Measurements from ENCODE around the gene ANP32A. TPM values are rescaled to one million over a fixed set of nuclear protein-coding genes. Genes with fewer than 3 reads are reported as not detected.

The ANP32A gene
- total RNA-seq, 1 experiment from 2014 or later = 110 TPM

GRCh38 chr15:68833700-68834331 lies 13.1 kb upstream of the ANP32A start:
- no peak for DNase-seq (ENCODE audit: low read depth in 1 of 2, low spot score in 2 of 2)

GRCh38 chr15:68830141-68830785 lies 9.6 kb upstream of the ANP32A start:
- no peaks in the 10 kb centered on the region for H3K4me1 ChIP-seq (replicated peaks)
- peaks cover 6% of the 10 kb centered on the region; the same call in 1 of the 2 replicates for H3K27me3 ChIP-seq (replicated peaks)
- no peak overlapping the region for H3K4me3 ChIP-seq
- no peaks in the 10 kb centered on the region for H3K36me3 ChIP-seq
- no peak overlapping the region for H3K27ac ChIP-seq
- H3K9me3 ChIP-seq (replicated peaks) = no peaks in the 10 kb centered on the region
- no peak for DNase-seq (ENCODE audit: low read depth in 1 of 2, low spot score in 2 of 2)

More at GRCh38 chr15:68833700-68834331, 13.1 kb upstream of the ANP32A start:
- no peak overlapping the region for H3K27ac ChIP-seq
- H3K27me3 ChIP-seq (replicated peaks) = peaks cover 8% of the 10 kb centered on the region; the same call in 1 of the 2 replicates
- H3K4me3 ChIP-seq = no peak overlapping the region
- H3K4me1 ChIP-seq (replicated peaks) = no peaks in the 10 kb centered on the region
- no peaks in the 10 kb centered on the region for H3K36me3 ChIP-seq
- 0 out of 2 replicates have a peak, but pooled peaks cover 4% of the 10 kb centered on the region for H3K9me3 ChIP-seq (replicated peaks)

- Histone ChIP-seq H3K27ac (no peak overlapping the region), H3K36me3 (no peaks in the 10 kb centered on the region), H3K27me3 (replicated peaks) (peaks cover 6% of the 10 kb centered on the region; the same call in 1 of the 2 replicates), H3K4me3 (no peak overlapping the region), H3K4me1 (replicated peaks) (no peaks in the 10 kb centered on the region), H3K9me3 (replicated peaks) (no peaks in the 10 kb centered on the region)
- no peak for DNase-seq (ENCODE audit: low read depth in 1 of 2, low spot score in 2 of 2)
These were observed 8.4 kb upstream of the ANP32A start for GRCh38 chr15:68829068-68829467.

- no peak for DNase-seq (ENCODE audit: low read depth in 1 of 2, low spot score in 2 of 2)
- no peaks in the 10 kb centered on the region for H3K27me3 ChIP-seq (replicated peaks)
- no peak overlapping the region for H3K27ac ChIP-seq
- peaks cover 8% of the 10 kb centered on the region for H3K36me3 ChIP-seq
- no peaks in the 10 kb centered on the region; the same call in 1 of the 2 replicates for H3K4me1 ChIP-seq (replicated peaks)
- no peak overlapping the region for H3K4me3 ChIP-seq
- H3K9me3 ChIP-seq (replicated peaks) = no peaks in the 10 kb centered on the region
These were observed 2.9 kb upstream of the ANP32A start for GRCh38 chr15:68823561-68823960.

- H3K4me1 ChIP-seq (replicated peaks) = no peaks in the 10 kb centered on the region; the same call in 1 of the 2 replicates
- no peaks in the 10 kb centered on the region for H3K9me3 ChIP-seq (replicated peaks)
- H3K27me3 ChIP-seq (replicated peaks) = no peaks in the 10 kb centered on the region
- H3K36me3 ChIP-seq = peaks cover 10% of the 10 kb centered on the region
- no peak overlapping the region for H3K27ac ChIP-seq
- DNase-seq (ENCODE audit: low read depth in 1 of 2, low spot score in 2 of 2) = no peak
- no peak overlapping the region for H3K4me3 ChIP-seq
These were observed 2.1 kb upstream of the ANP32A start for GRCh38 chr15:68822818-68823217.

GRCh38 chr15:68821841-68822381 lies 1.2 kb upstream of the ANP32A start:
- H3K27me3 ChIP-seq (replicated peaks) = no peaks in the 10 kb centered on the region
- H3K36me3 ChIP-seq = peaks cover 13% of the 10 kb centered on the region
- H3K4me3 ChIP-seq = peak overlapping the region; percentile 70
- peak in 1 of 2 experiments; percentile 19 for DNase-seq (ENCODE audit: low read depth in 1 of 2, low spot score in 2 of 2)
- no peak overlapping the region for H3K27ac ChIP-seq
- no peaks in the 10 kb centered on the region for H3K9me3 ChIP-seq (replicated peaks)
- H3K4me1 ChIP-seq (replicated peaks) = peaks cover under 1% of the 10 kb centered on the region

- Histone ChIP-seq H3K4me3 (peak overlapping the region; percentile 70), H3K27ac (no peak overlapping the region), H3K9me3 (replicated peaks) (no peaks in the 10 kb centered on the region), H3K36me3 (peaks cover 16% of the 10 kb centered on the region), H3K27me3 (replicated peaks) (no peaks in the 10 kb centered on the region), H3K4me1 (replicated peaks) (peaks cover 6% of the 10 kb centered on the region)
- no peak for DNase-seq (ENCODE audit: low read depth in 1 of 2, low spot score in 2 of 2)
These were observed 620 bp upstream of the ANP32A start for GRCh38 chr15:68821190-68821840.

GRCh38 chr15:68819495-68820294 lies 1.0 kb downstream of the ANP32A start:
- peaks cover 16% of the 10 kb centered on the region for H3K4me1 ChIP-seq (replicated peaks)
- no peaks in the 10 kb centered on the region for H3K9me3 ChIP-seq (replicated peaks)
- peak overlapping the region; percentile 99 for H3K27ac ChIP-seq
- H3K4me3 ChIP-seq = peak overlapping the region; percentile 70
- no peaks in the 10 kb centered on the region for H3K27me3 ChIP-seq (replicated peaks)
- DNase-seq (ENCODE audit: low read depth in 1 of 2, low spot score in 2 of 2) = peak; percentile 62 to 81
- H3K36me3 ChIP-seq = peaks cover 26% of the 10 kb centered on the region

GRCh38 chr15:68818769-68819494 lies 1.8 kb downstream of the ANP32A start:
- Histone ChIP-seq H3K27ac (peak overlapping the region; percentile 99), H3K4me3 (peak overlapping the region; percentile 70), H3K9me3 (replicated peaks) (no peaks in the 10 kb centered on the region), H3K27me3 (replicated peaks) (no peaks in the 10 kb centered on the region), H3K4me1 (replicated peaks) (peaks cover 16% of the 10 kb centered on the region), H3K36me3 (peaks cover 26% of the 10 kb centered on the region)
- peak; percentile 58 to 63 for DNase-seq (ENCODE audit: low read depth in 1 of 2, low spot score in 2 of 2)

- Histone ChIP-seq H3K36me3 (peaks cover 26% of the 10 kb centered on the region), H3K9me3 (replicated peaks) (no peaks in the 10 kb centered on the region), H3K4me3 (peak overlapping the region; percentile 70), H3K27ac (peak overlapping the region; percentile 99), H3K4me1 (replicated peaks) (peaks cover 19% of the 10 kb centered on the region), H3K27me3 (replicated peaks) (no peaks in the 10 kb centered on the region)
- DNase-seq (ENCODE audit: low read depth in 1 of 2, low spot score in 2 of 2) = peak; percentile 78 to 89
These were observed 2.5 kb downstream of the ANP32A start for GRCh38 chr15:68818066-68818768.

- DNase-seq (ENCODE audit: low read depth in 1 of 2, low spot score in 2 of 2) = peak; percentile 74 to 88
- H3K27ac ChIP-seq = peak overlapping the region; percentile 99
- H3K9me3 ChIP-seq (replicated peaks) = no peaks in the 10 kb centered on the region
- H3K4me3 ChIP-seq = peak overlapping the region; percentile 70
- H3K27me3 ChIP-seq (replicated peaks) = no peaks in the 10 kb centered on the region
- peaks cover 26% of the 10 kb centered on the region for H3K4me1 ChIP-seq (replicated peaks)
- H3K36me3 ChIP-seq = peaks cover 26% of the 10 kb centered on the region
These were observed 3.2 kb downstream of the ANP32A start for GRCh38 chr15:68817304-68818065.
